ENCODE data around the gene CALCB.
"Not testable (repeated sequence)": the region's sequence is repeated elsewhere in the genome, so short reads cannot be mapped to it uniquely, and the experiment has no call there.

CALCB gene

GRCh38 chr11:15073361-15074205 lies at the start of gene CALCB:
Gene CALCB (plus strand): TSS chr11:15073593. CDS start chr11:15074719, 1,126 bp downstream.
- in situ Hi-C loops (cut with MboI; ENCODE audit: low sequenced_read_pairs): no loop called here

- in situ Hi-C loops (cut with MboI; ENCODE audit: low sequenced_read_pairs): no loop called here
These were observed 46.4 kb upstream of the CALCB start for GRCh38 chr11:15027011-15027410.

- in situ Hi-C loops (cut with MboI; ENCODE audit: low sequenced_read_pairs): no loop called here
These were observed 45.4 kb upstream of the CALCB start for GRCh38 chr11:15027956-15028355.

- in situ Hi-C loops (cut with MboI; ENCODE audit: low sequenced_read_pairs): no loop called here
These were observed 45.0 kb upstream of the CALCB start for GRCh38 chr11:15028379-15028778.

GRCh38 chr11:15031945-15032344 lies 41.4 kb upstream of the CALCB start:
- in situ Hi-C loops (cut with MboI; ENCODE audit: low sequenced_read_pairs): not testable (repeated sequence)

GRCh38 chr11:15034687-15035267 lies 38.6 kb upstream of the CALCB start:
- in situ Hi-C loops (cut with MboI; ENCODE audit: low sequenced_read_pairs): no loop called here

- in situ Hi-C loops (cut with MboI; ENCODE audit: low sequenced_read_pairs): no loop called here
These were observed 38.1 kb upstream of the CALCB start for GRCh38 chr11:15035283-15035682.

GRCh38 chr11:15038963-15039362 lies 34.4 kb upstream of the CALCB start:
- in situ Hi-C loops (cut with MboI; ENCODE audit: low sequenced_read_pairs): no loop called here

- in situ Hi-C loops (cut with MboI; ENCODE audit: low sequenced_read_pairs): no loop called here
These were observed 28.2 kb upstream of the CALCB start for GRCh38 chr11:15045209-15045608.

- in situ Hi-C loops (cut with MboI; ENCODE audit: low sequenced_read_pairs): no loop called here
These were observed 27.5 kb upstream of the CALCB start for GRCh38 chr11:15045891-15046290.

GRCh38 chr11:15046673-15047072 lies 26.7 kb upstream of the CALCB start:
- in situ Hi-C loops (cut with MboI; ENCODE audit: low sequenced_read_pairs): not testable (repeated sequence)

- in situ Hi-C loops (cut with MboI; ENCODE audit: low sequenced_read_pairs): no loop called here
These were observed 24.8 kb upstream of the CALCB start for GRCh38 chr11:15048616-15049015.

GRCh38 chr11:15053191-15053685 lies 20.2 kb upstream of the CALCB start:
- in situ Hi-C loops (cut with MboI; ENCODE audit: low sequenced_read_pairs): no loop called here

- in situ Hi-C loops (cut with MboI; ENCODE audit: low sequenced_read_pairs): no loop called here
These were observed 17.6 kb upstream of the CALCB start for GRCh38 chr11:15055620-15056356.

GRCh38 chr11:15057329-15057728 lies 16.1 kb upstream of the CALCB start:
- in situ Hi-C loops (cut with MboI; ENCODE audit: low sequenced_read_pairs): no loop called here

GRCh38 chr11:15059132-15059915 lies 14.1 kb upstream of the CALCB start:
- in situ Hi-C loops (cut with MboI; ENCODE audit: low sequenced_read_pairs): no loop called here

- in situ Hi-C loops (cut with MboI; ENCODE audit: low sequenced_read_pairs): no loop called here
These were observed 10.8 kb upstream of the CALCB start for GRCh38 chr11:15062599-15062998.

GRCh38 chr11:15069751-15070150 lies 3.6 kb upstream of the CALCB start:
- in situ Hi-C loops (cut with MboI; ENCODE audit: low sequenced_read_pairs): not testable (repeated sequence)

GRCh38 chr11:15071556-15072255 lies 1.7 kb upstream of the CALCB start:
- in situ Hi-C loops (cut with MboI; ENCODE audit: low sequenced_read_pairs): no loop called here

- in situ Hi-C loops (cut with MboI; ENCODE audit: low sequenced_read_pairs): no loop called here
These were observed 746 bp upstream of the CALCB start for GRCh38 chr11:15072551-15073143.

Data from hTERT RPE-1 (cell line).